ENCODE data around the gene UBASH3B. TPM values are rescaled to one million over a fixed set of nuclear protein-coding genes. Genes with fewer than 3 reads are reported as not detected.

Gene UBASH3B
- total RNA-seq, 2 experiments from 2014 or later, result 67.3 to 108 TPM

- peaks cover 56% of the 10 kb centered on the region for H3K4me1 Mint-ChIP-seq
- no peak overlapping the region for H3K27ac Mint-ChIP-seq
- CTCF ChIA-PET, result interaction anchor here (1.2 to 5.2 kb wide), 3 partner anchors 10 to 257 kb away, joined by 3 to 56 read pairs (median 3); no protein-coding TSS in a partner anchor
- H3K27me3 Mint-ChIP-seq, result no peaks in the 10 kb centered on the region
- DNase-seq (no peak), ATAC-seq (no peak)
- H3K36me3 Mint-ChIP-seq, result peaks cover 2% of the 10 kb centered on the region
- no peak overlapping the region for H3K4me3 Mint-ChIP-seq
- no peaks in the 10 kb centered on the region for H3K9me3 Mint-ChIP-seq (ENCODE audit: low read depth)
Measured at GRCh38 chr11:122836916-122837315, 181.4 kb downstream of the UBASH3B start.

GRCh38 chr11:122837528-122838346, 182.2 kb downstream of the UBASH3B start:
- peaks cover 59% of the 10 kb centered on the region for H3K4me1 Mint-ChIP-seq
- no peak for ATAC-seq
- CTCF ChIA-PET, result interaction anchor here (1.1 to 4.7 kb wide), 7 partner anchors 9 to 223 kb away, joined by 3 to 120 read pairs (median 4); no protein-coding TSS in a partner anchor
- no peak for DNase-seq
- peak overlapping the region; percentile 84 for H3K27ac Mint-ChIP-seq
- peaks cover 2% of the 10 kb centered on the region for H3K36me3 Mint-ChIP-seq
- peak overlapping the region; percentile 77 for H3K4me3 Mint-ChIP-seq
- no peaks in the 10 kb centered on the region for H3K9me3 Mint-ChIP-seq (ENCODE audit: low read depth)
- H3K27me3 Mint-ChIP-seq, result no peaks in the 10 kb centered on the region

- H3K27ac Mint-ChIP-seq, result peak overlapping the region; percentile 97
- peaks cover 79% of the 10 kb centered on the region for H3K4me1 Mint-ChIP-seq
- peak; percentile 88 for DNase-seq
- ATAC-seq, result peak; percentile 77
- H3K36me3 Mint-ChIP-seq, result peaks cover 10% of the 10 kb centered on the region
- H3K9me3 Mint-ChIP-seq (ENCODE audit: low read depth), result no peaks in the 10 kb centered on the region
- peak overlapping the region; percentile 62 for H3K4me3 Mint-ChIP-seq
- no peaks in the 10 kb centered on the region for H3K27me3 Mint-ChIP-seq
- CTCF ChIA-PET, result interaction anchor here (0.9 to 4.0 kb wide), 9 partner anchors 9 to 215 kb away, joined by 3 to 39 read pairs (median 4); no protein-coding TSS in a partner anchor
Measured at GRCh38 chr11:122843281-122844141, 188.0 kb downstream of the UBASH3B start.

DNA sequence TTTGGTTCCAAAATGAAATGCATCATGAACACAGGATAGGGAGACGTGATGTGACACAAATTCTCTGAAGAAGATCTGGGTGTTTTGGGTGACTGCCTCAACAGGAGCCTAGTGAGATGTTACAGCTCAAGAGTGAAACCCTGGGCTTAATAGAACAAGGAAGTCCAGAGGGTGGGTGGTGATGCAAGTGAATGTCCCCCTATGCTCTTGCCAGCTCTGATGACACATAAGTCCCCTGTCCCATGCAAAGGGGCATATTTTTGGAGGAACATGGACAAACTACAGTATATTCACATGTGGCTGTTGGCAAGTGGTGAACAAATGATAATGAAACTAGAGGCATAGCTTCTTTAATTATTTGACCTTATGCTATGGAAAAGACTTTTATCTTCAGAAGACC, 191.9 kb downstream of the UBASH3B start:
- peaks cover 94% of the 10 kb centered on the region for H3K4me1 Mint-ChIP-seq
- H3K36me3 Mint-ChIP-seq, result peaks cover 14% of the 10 kb centered on the region
- H3K9me3 Mint-ChIP-seq (ENCODE audit: low read depth), result no peaks in the 10 kb centered on the region
- H3K4me3 Mint-ChIP-seq, result peak overlapping the region; percentile 45
- no peak for ATAC-seq
- peak overlapping the region; percentile 89 for H3K27ac Mint-ChIP-seq
- DNase-seq, result no peak
- CTCF ChIA-PET, result interaction anchor here (0.8 to 1.6 kb wide), 11 partner anchors 9 to 216 kb away, joined by 3 to 10 read pairs (median 3); partner anchors contain the start of gene CRTAM
- H3K27me3 Mint-ChIP-seq, result no peaks in the 10 kb centered on the region

GRCh38 chr11:122848186-122848585, 192.7 kb downstream of the UBASH3B start:
- Mint-ChIP-seq H3K4me1 (peaks cover 91% of the 10 kb centered on the region), H3K9me3 (ENCODE audit: low read depth) (no peaks in the 10 kb centered on the region), H3K36me3 (peaks cover 16% of the 10 kb centered on the region), H3K4me3 (no peak overlapping the region), H3K27me3 (no peaks in the 10 kb centered on the region), H3K27ac (peak overlapping the region; percentile 89)
- no peak for ATAC-seq
- CTCF ChIA-PET, result interaction anchor here (1.2 to 1.4 kb wide), 5 partner anchors 8 to 219 kb away, joined by 3 to 6 read pairs (median 4); partner anchors contain the start of gene CRTAM
- no peak for DNase-seq

- peak; percentile 77 for DNase-seq
Measured at GRCh38 chr11:122850076-122850631, 194.6 kb downstream of the UBASH3B start.

GRCh38 chr11:122851366-122851966, 195.9 kb downstream of the UBASH3B start:
- Mint-ChIP-seq H3K4me3 (peak overlapping the region; percentile 59), H3K9me3 (ENCODE audit: low read depth) (no peaks in the 10 kb centered on the region), H3K36me3 (peaks cover 14% of the 10 kb centered on the region), H3K27me3 (peaks cover 5% of the 10 kb centered on the region), H3K4me1 (peaks cover 71% of the 10 kb centered on the region), H3K27ac (peak overlapping the region; percentile 84)
- CTCF ChIA-PET, result interaction anchor here (0.7 to 7.9 kb wide), 21 partner anchors 7 to 271 kb away, joined by 3 to 171 read pairs (median 9); partner anchors contain the start of genes CRTAM, JHY and UBASH3B
- DNase-seq (peak; percentile 66), ATAC-seq (peak; percentile 53)

More at GRCh38 chr11:122850076-122850631, 194.6 kb downstream of the UBASH3B start:
- peak overlapping the region; percentile 56 for H3K4me3 Mint-ChIP-seq
- peaks cover 77% of the 10 kb centered on the region for H3K4me1 Mint-ChIP-seq
- peaks cover 13% of the 10 kb centered on the region for H3K36me3 Mint-ChIP-seq
- H3K27me3 Mint-ChIP-seq, result no peaks in the 10 kb centered on the region
- CTCF ChIA-PET, result interaction anchor here (1.0 to 7.9 kb wide), 12 partner anchors 10 to 270 kb away, joined by 3 to 171 read pairs (median 37); partner anchors contain the start of genes CRTAM and UBASH3B
- ATAC-seq, result peak; percentile 59
- H3K27ac Mint-ChIP-seq, result peak overlapping the region; percentile 89
- H3K9me3 Mint-ChIP-seq (ENCODE audit: low read depth), result no peaks in the 10 kb centered on the region

DNA sequence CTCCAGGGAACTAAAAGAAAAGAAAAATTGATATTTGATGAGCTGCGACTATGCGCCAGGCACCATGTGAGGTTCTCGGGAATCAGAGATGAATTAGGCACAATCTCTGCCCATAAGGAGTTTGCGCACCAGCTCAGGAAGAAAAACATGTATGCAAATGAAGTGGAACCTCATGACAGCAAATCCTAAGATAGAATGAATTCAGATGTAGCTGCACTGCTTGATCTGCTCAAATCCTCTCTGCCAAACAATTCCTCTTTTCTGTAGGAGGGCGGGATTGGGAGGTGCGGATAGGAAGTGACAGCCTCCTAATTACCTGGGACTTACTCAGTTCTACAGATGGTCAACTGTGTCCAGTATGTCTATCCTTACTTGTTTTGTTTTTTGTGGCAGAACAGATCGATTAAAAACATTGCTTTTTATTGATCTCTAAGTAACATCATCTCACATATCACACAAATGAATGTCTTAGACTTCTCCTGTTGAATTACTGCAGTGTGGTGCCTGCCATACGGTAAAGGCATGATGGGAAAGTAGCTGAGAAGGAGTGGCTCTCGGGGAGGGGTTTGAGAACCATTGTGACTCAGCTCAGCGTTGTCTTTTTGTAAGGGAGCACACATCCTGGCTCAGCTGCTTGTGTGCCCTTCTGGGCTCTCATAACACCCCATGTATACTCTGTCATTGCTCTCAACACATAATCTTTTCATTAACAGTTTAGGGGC, 196.7 kb downstream of the UBASH3B start:
- H3K27ac Mint-ChIP-seq, result peak overlapping the region; percentile 84
- peaks cover 5% of the 10 kb centered on the region for H3K27me3 Mint-ChIP-seq
- CTCF ChIA-PET, result interaction anchor here (0.6 to 7.9 kb wide), 34 partner anchors 8 to 272 kb away, joined by 3 to 171 read pairs (median 8); partner anchors contain the start of genes CRTAM, JHY and UBASH3B
- H3K4me3 Mint-ChIP-seq, result peak overlapping the region; percentile 59
- H3K36me3 Mint-ChIP-seq, result peaks cover 14% of the 10 kb centered on the region
- peaks cover 71% of the 10 kb centered on the region for H3K4me1 Mint-ChIP-seq
- no peaks in the 10 kb centered on the region for H3K9me3 Mint-ChIP-seq (ENCODE audit: low read depth)
- peak; percentile 38 for ATAC-seq
- DNase-seq, result peak; percentile 71

GRCh38 chr11:122852796-122853160, 197.3 kb downstream of the UBASH3B start:
- H3K36me3 Mint-ChIP-seq, result peaks cover 17% of the 10 kb centered on the region
- no peaks in the 10 kb centered on the region for H3K9me3 Mint-ChIP-seq (ENCODE audit: low read depth)
- H3K27ac Mint-ChIP-seq, result peak overlapping the region; percentile 84
- H3K4me1 Mint-ChIP-seq, result peaks cover 69% of the 10 kb centered on the region
- no peak overlapping the region for H3K4me3 Mint-ChIP-seq
- peaks cover 5% of the 10 kb centered on the region for H3K27me3 Mint-ChIP-seq
- DNase-seq, result no peak
- CTCF ChIA-PET, result interaction anchor here (0.7 to 7.9 kb wide), 31 partner anchors 8 to 273 kb away, joined by 3 to 171 read pairs (median 10); partner anchors contain the start of genes CRTAM, JHY and UBASH3B
- no peak for ATAC-seq

- Mint-ChIP-seq H3K4me3 (no peak overlapping the region), H3K4me1 (peaks cover 64% of the 10 kb centered on the region), H3K27ac (no peak overlapping the region), H3K9me3 (ENCODE audit: low read depth) (no peaks in the 10 kb centered on the region), H3K36me3 (peaks cover 17% of the 10 kb centered on the region), H3K27me3 (peaks cover 5% of the 10 kb centered on the region)
- ATAC-seq, result no peak
- no peak for DNase-seq
- CTCF ChIA-PET, result interaction anchor here (1.2 to 7.9 kb wide), 29 partner anchors 9 to 273 kb away, joined by 3 to 171 read pairs (median 11); partner anchors contain the start of genes CRTAM and UBASH3B
Measured at GRCh38 chr11:122853261-122853660, 197.7 kb downstream of the UBASH3B start.

DNA sequence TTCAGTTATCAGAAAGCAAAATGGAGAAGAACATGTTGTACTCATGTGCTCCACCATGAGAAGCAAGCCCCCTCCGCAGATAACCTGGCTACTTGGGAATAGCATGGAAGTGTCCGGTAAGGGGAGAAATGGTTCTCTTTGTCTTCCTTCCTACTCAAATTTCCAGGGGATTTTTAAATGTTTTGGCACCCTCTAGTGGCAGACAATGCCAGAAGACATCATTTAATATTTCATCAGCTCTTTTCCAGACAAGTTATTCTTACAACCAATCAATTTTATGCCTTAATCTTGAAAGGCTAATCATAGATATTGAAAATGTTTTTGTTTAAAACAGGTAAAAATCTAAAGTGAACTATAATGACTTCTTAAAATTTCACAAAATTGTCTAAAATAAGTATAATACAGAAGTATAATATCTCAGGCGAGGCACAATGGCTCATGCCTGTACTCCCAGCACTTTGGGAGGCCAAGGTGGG, 198.5 kb downstream of the UBASH3B start:
- no peaks in the 10 kb centered on the region for H3K9me3 Mint-ChIP-seq (ENCODE audit: low read depth)
- DNase-seq (peak; percentile 63), ATAC-seq (no peak)
- H3K27ac Mint-ChIP-seq, result peak overlapping the region; percentile 17
- peaks cover 5% of the 10 kb centered on the region for H3K27me3 Mint-ChIP-seq
- H3K4me3 Mint-ChIP-seq, result no peak overlapping the region
- peaks cover 58% of the 10 kb centered on the region for H3K4me1 Mint-ChIP-seq
- CTCF ChIA-PET, result interaction anchor here (0.7 to 7.9 kb wide), 34 partner anchors 10 to 585 kb away, joined by 3 to 171 read pairs (median 8); partner anchors contain the start of gene CRTAM
- peaks cover 19% of the 10 kb centered on the region for H3K36me3 Mint-ChIP-seq

All from activated CD8-positive, alpha-beta memory T cell treated with anti-CD3 and anti-CD28 coated beads, Interleukin-2, amount 10 ng/mL, durations not matched to agents 7 days and 5 days (primary cell).